VCaP (cell line): ENCODE measurements around the gene MYO16.
A peak's percentile ranks its signal among the peaks of the same experiment; 100 is the strongest.

ENCODE experiments used
- H3K27ac ChIP-seq: fragments of 450-650 bp; 2 replicates; pipeline ENCODE4 v1.5.1; 2017
- CTCF ChIP-seq: fragments of 450-650 bp; conservative IDR thresholded peaks from 2 replicates; pipeline ENCODE4 v1.5.1; 2017; ENCODE audit warnings: mild to moderate bottlenecking, moderate library complexity

Gene MYO16

DNA sequence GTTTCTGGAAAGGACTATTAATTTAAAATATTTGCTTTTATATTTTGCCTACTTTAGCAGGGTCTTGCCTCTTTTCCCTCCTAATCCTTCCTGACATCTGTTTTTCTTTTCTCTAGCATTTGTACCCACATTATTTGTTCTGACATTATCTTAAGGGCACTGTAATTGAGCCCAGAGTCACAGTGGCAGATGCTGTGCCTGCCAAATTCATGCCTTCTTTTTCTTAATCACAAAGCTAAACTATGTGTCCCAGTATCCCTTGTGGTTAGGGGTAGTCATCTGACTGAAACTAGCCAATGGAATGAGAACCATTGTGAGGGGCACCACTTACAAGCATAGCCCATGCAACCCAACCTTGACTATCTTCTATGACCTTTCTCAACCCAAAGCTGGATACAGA is 562.9 kb downstream of the MYO16 start:
- H3K27ac ChIP-seq: no peak overlapping the region
- no peak for TF ChIP-seq CTCF

GRCh38 chr13:109196948-109197347 is 567.5 kb downstream of the MYO16 start:
- TF ChIP-seq CTCF: no peak
- H3K27ac ChIP-seq: no peak overlapping the region

GRCh38 chr13:109198585-109198984 is 569.2 kb downstream of the MYO16 start:
- TF ChIP-seq CTCF: no peak
- no peak overlapping the region for H3K27ac ChIP-seq

DNA sequence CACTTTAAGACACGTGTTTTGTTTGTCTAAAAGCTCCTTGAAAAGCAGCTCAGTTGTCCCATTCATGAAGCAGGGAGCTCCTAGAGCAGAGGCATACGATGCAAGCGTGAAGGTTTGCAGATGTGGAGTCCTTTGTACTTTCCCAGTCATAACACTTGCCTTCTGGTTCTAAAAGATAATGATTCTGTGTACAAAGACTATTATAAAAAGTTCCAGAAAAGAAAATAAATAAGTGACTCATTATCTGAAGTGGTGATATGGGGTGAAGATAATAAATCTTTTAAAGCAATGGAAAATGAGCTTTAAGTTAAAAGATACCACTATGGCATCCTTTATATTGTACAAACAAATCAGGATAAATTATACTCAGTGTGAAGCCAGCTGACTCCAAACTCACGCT is 569.9 kb downstream of the MYO16 start:
- TF ChIP-seq CTCF: no peak
- no peak overlapping the region for H3K27ac ChIP-seq

DNA sequence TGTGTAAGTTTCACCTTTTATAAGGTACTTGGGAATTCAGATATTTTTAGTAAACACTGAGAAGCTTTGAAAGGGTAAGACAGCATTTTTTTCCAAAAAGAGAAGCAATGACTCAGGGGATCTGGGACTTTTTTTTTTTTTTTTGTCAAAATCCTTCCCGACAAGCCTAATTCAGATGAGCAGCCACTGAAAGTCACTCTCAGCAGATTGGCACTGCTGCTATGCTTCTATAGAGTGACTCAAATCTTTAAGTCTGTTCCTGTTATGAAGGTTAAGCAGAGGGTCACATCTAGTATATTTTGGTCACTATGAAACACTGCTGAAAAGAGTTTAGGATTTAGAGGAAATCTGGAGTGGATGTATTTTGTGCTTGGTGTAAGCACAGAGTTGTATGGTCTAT is 571.1 kb downstream of the MYO16 start:
- no peak for TF ChIP-seq CTCF
- H3K27ac ChIP-seq: no peak overlapping the region

DNA sequence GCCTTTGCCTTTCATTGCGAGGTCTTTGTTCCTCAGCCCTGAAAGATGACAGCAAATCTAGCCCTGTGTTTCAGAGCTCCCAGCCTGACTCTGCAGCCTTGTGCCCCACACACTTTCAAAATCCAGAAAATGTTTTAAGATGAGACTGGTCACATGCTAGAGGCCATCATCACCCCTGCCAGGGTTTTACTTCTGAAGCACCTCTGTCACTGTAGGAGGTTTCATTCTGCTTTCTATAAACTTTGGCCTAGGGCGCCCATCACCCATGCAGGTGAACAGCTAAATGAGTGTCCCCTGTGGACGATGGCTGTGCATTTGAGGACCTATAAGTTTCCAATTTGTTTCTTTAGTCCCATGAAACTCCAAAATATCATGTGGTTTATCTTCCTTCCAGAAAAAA is 574.2 kb downstream of the MYO16 start:
- H3K27ac ChIP-seq: no peak overlapping the region
- TF ChIP-seq CTCF: no peak

- H3K27ac ChIP-seq: no peak overlapping the region
- TF ChIP-seq CTCF: peak; percentile 54
These were observed 574.8 kb downstream of the MYO16 start for GRCh38 chr13:109204252-109204651.

- H3K27ac ChIP-seq: no peak overlapping the region
- TF ChIP-seq CTCF: peak; percentile 11; the same call in 1 of the 2 replicates
These were observed 575.2 kb downstream of the MYO16 start for GRCh38 chr13:109204657-109205056.
